Coronary artery (tissue), 2 donors: ENCODE measurements around the gene TMEM74B.
A peak's percentile ranks its signal among the peaks of the same experiment; 100 is the strongest.

Source experiments
- DNase-seq: peaks from one replicate; pipeline ENCODE4 v3.0.0-alpha.2; 2017; ENCODE audit warnings: low spot score
- H3K27ac ChIP-seq, 2 donors: fragments of 200-600 bp; sonication (generic); one replicate each; pipeline ENCODE4 v1.5.1; 2016 to 2019
- H3K4me3 ChIP-seq: fragments of 200-600 bp; sonication (generic); 2 replicates; pipeline ENCODE4 v1.5.1; 2016; ENCODE audit warnings: mild to moderate bottlenecking, moderate library complexity
- TF ChIP-seq, protein P1 (sequence below): fragments of 200-600 bp; sonication (generic); IDR thresholded peaks from one replicate; pipeline ENCODE4 v1.5.1; 2019; ENCODE audit warnings: antibody characterized with exemption

The TMEM74B gene

GRCh38 chr20:1177680-1178079 is 7.1 kb downstream of the TMEM74B start:
- TF ChIP-seq, protein P1, sequence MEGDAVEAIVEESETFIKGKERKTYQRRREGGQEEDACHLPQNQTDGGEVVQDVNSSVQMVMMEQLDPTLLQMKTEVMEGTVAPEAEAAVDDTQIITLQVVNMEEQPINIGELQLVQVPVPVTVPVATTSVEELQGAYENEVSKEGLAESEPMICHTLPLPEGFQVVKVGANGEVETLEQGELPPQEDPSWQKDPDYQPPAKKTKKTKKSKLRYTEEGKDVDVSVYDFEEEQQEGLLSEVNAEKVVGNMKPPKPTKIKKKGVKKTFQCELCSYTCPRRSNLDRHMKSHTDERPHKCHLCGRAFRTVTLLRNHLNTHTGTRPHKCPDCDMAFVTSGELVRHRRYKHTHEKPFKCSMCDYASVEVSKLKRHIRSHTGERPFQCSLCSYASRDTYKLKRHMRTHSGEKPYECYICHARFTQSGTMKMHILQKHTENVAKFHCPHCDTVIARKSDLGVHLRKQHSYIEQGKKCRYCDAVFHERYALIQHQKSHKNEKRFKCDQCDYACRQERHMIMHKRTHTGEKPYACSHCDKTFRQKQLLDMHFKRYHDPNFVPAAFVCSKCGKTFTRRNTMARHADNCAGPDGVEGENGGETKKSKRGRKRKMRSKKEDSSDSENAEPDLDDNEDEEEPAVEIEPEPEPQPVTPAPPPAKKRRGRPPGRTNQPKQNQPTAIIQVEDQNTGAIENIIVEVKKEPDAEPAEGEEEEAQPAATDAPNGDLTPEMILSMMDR = no peak
- no peak overlapping the region for H3K4me3 ChIP-seq
- DNase-seq = no peak
- H3K27ac ChIP-seq = no peak overlapping the region

DNA sequence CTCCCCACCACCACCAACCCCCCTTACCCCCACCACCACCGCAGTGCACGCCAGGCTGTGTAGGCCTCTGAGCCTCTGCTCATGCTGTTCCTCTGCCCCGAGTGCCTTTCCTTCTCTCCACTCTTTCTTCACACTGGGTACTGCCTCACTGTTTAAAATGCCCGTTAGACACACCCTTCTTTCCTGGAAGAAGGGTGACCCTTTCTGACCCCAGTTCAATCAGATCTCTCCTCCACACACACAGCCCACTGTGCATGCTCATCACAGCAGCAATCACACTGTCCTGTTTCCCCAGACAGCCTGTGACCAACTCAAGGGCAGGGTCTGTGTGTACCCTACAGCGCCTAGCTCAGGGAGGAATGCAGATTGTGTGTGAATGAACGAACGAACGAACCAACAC is 10.0 kb downstream of the TMEM74B start:
- H3K27ac ChIP-seq = no peak overlapping the region
- no peak overlapping the region for H3K4me3 ChIP-seq
- DNase-seq = peak; percentile 14
- TF ChIP-seq, protein P1 = no peak

GRCh38 chr20:1173698-1174097 is 11.1 kb downstream of the TMEM74B start:
- H3K4me3 ChIP-seq = no peak overlapping the region
- TF ChIP-seq, protein P1 = no peak
- no peak for DNase-seq
- H3K27ac ChIP-seq = no peak overlapping the region

GRCh38 chr20:1171461-1172093 is 13.2 kb downstream of the TMEM74B start:
- peak; percentile 47 for DNase-seq
- Histone ChIP-seq H3K27ac (no peak overlapping the region), H3K4me3 (no peak overlapping the region)
- TF ChIP-seq, protein P1 = no peak

DNA sequence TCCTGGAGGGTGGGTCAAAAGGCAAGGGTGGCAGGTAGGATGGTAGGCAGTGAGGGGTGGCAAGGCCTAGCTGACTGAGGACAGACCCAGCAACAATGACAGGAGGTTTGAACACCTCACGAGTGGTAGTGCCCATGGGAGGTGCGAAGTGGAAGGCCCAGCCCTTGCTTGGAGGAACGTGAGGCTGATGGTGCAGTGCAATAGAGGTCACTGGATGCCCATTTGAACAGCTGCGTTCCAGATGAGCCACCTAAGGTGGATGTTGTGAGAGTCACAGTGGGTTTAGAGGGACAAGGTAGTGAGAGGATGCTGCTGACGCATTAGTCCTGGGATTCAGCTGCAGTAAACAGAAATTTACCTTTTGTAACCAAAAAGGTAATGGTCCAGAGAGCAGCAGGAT is 15.6 kb downstream of the TMEM74B start:
- TF ChIP-seq, protein P1 = no peak
- Histone ChIP-seq H3K4me3 (no peak overlapping the region), H3K27ac (no peak overlapping the region)
- peak; percentile 26 for DNase-seq

DNA sequence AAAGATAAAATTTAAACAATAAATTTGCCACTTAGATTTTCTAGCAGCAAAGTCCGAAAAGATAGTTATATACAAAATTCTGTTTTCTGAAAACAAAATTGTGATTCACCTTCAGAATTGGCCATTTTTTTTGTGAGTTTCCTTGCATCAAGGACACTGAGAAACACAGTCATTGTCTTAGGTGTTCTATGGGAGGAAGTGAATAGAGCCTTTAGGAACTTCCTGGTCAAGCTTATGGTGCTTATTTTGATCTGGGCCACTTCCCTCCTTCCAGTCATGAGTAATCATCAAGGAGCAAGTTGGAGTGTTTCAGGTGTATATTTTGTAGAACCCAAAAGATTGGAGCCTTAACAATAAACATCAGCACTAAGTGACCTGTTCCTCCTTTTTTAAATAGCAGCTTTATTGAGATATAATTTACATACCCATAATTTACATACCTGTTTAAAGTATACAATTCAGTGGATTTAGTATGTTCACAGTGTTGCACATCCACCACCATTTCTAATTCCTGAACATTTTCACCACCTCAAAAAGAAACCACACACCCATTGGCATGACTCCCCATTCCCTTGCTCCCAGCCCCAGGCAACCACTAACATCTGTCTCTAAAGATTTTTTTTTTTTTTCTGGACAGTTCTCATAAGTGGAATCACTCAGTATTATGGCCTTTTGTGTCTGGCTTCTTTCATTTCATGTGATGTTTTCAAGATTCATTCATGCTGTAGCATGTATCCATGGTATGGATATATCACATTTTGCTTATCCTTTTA is 17.6 kb downstream of the TMEM74B start:
- Histone ChIP-seq H3K4me3 (no peak overlapping the region), H3K27ac (no peak overlapping the region)
- no peak for DNase-seq
- TF ChIP-seq, protein P1 = no peak

GRCh38 chr20:1165941-1166340 is 18.8 kb downstream of the TMEM74B start:
- Histone ChIP-seq H3K4me3 (no peak overlapping the region), H3K27ac (no peak overlapping the region)
- DNase-seq = peak; percentile 9
- TF ChIP-seq, protein P1 = no peak
